ENCODE measurements around the gene MYOM1.

MYOM1 gene

GRCh38 chr18:3055186-3055728 lies 164.5 kb downstream of the MYOM1 start:
- TF ChIP-seq, protein P1, sequence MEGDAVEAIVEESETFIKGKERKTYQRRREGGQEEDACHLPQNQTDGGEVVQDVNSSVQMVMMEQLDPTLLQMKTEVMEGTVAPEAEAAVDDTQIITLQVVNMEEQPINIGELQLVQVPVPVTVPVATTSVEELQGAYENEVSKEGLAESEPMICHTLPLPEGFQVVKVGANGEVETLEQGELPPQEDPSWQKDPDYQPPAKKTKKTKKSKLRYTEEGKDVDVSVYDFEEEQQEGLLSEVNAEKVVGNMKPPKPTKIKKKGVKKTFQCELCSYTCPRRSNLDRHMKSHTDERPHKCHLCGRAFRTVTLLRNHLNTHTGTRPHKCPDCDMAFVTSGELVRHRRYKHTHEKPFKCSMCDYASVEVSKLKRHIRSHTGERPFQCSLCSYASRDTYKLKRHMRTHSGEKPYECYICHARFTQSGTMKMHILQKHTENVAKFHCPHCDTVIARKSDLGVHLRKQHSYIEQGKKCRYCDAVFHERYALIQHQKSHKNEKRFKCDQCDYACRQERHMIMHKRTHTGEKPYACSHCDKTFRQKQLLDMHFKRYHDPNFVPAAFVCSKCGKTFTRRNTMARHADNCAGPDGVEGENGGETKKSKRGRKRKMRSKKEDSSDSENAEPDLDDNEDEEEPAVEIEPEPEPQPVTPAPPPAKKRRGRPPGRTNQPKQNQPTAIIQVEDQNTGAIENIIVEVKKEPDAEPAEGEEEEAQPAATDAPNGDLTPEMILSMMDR (conservative IDR thresholded peaks at IDR 0.05; ENCODE audit: low read depth, low read length) = no peak

GRCh38 chr18:3054780-3055179 lies 165.0 kb downstream of the MYOM1 start:
- H3K9ac ChIP-seq = no peak overlapping the region
- TF ChIP-seq, protein P1 (conservative IDR thresholded peaks at IDR 0.05; ENCODE audit: low read depth, low read length) = no peak
- no peak overlapping the region for H3K4me2 ChIP-seq
- no peaks in the 10 kb centered on the region for H4K20me1 ChIP-seq (ENCODE audit: insufficient read depth)
- no peaks in the 10 kb centered on the region for H3K27me3 ChIP-seq (ENCODE audit: insufficient read depth, low read depth)
- no peak overlapping the region for H3K4me3 ChIP-seq (IDR thresholded peaks at IDR 0.05; ENCODE audit: insufficient read depth, low read depth, low read length)
- H3K27ac ChIP-seq = no peak overlapping the region
- H3K4me1 ChIP-seq (ENCODE audit: low read depth, poor library complexity, severe bottlenecking) = no peaks in the 10 kb centered on the region
- no peaks in the 10 kb centered on the region for H3K36me3 ChIP-seq (ENCODE audit: insufficient read depth)
- no peaks in the 10 kb centered on the region for H3K79me2 ChIP-seq (ENCODE audit: insufficient read depth, low read depth)
- no peak overlapping the region for H2AFZ ChIP-seq (ENCODE audit: low read depth)

More at GRCh38 chr18:3055186-3055728, 164.5 kb downstream of the MYOM1 start:
- H3K36me3 ChIP-seq (ENCODE audit: insufficient read depth) = no peaks in the 10 kb centered on the region
- H3K4me3 ChIP-seq (IDR thresholded peaks at IDR 0.05; ENCODE audit: insufficient read depth, low read depth, low read length) = no peak overlapping the region
- H3K79me2 ChIP-seq (ENCODE audit: insufficient read depth, low read depth) = no peaks in the 10 kb centered on the region
- H3K9ac ChIP-seq = no peak overlapping the region
- no peaks in the 10 kb centered on the region for H3K4me1 ChIP-seq (ENCODE audit: low read depth, poor library complexity, severe bottlenecking)
- no peak overlapping the region for H3K27ac ChIP-seq
- no peak overlapping the region for H3K4me2 ChIP-seq
- no peaks in the 10 kb centered on the region for H4K20me1 ChIP-seq (ENCODE audit: insufficient read depth)
- no peaks in the 10 kb centered on the region for H3K27me3 ChIP-seq (ENCODE audit: insufficient read depth, low read depth)
- H2AFZ ChIP-seq (ENCODE audit: low read depth) = no peak overlapping the region

- no peaks in the 10 kb centered on the region for H3K36me3 ChIP-seq (ENCODE audit: insufficient read depth)
- TF ChIP-seq, protein P1 (conservative IDR thresholded peaks at IDR 0.05; ENCODE audit: low read depth, low read length) = no peak
- H3K4me3 ChIP-seq (IDR thresholded peaks at IDR 0.05; ENCODE audit: insufficient read depth, low read depth, low read length) = no peak overlapping the region
- H3K27ac ChIP-seq = no peak overlapping the region
- H4K20me1 ChIP-seq (ENCODE audit: insufficient read depth) = no peaks in the 10 kb centered on the region
- no peak overlapping the region for H3K4me2 ChIP-seq
- no peak overlapping the region for H3K9ac ChIP-seq
- H3K27me3 ChIP-seq (ENCODE audit: insufficient read depth, low read depth) = no peaks in the 10 kb centered on the region
- no peaks in the 10 kb centered on the region for H3K79me2 ChIP-seq (ENCODE audit: insufficient read depth, low read depth)
- H2AFZ ChIP-seq (ENCODE audit: low read depth) = no peak overlapping the region
- H3K4me1 ChIP-seq (ENCODE audit: low read depth, poor library complexity, severe bottlenecking) = no peaks in the 10 kb centered on the region
Measured at GRCh38 chr18:3054214-3054613, 165.6 kb downstream of the MYOM1 start.

DNA sequence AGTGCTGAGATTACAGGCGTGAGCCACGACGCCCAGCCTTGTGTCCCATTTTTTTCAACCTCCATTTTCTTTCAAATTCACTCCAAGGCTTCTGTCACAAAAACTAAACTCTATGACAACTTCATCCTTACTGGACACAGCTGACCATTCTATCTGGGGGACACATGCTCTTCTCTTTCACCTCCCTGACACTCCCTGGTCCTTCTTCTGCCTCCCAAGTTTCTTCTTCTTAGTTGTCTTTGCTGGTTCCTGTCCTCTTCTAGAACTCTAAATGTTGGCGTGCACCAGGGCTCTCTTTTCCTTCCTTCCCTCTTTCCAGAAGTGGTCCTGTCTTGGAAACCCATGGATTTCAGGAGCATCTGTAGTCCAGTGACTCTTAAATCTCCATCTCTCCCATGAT lies 166.7 kb downstream of the MYOM1 start:
- Histone ChIP-seq H4K20me1 (ENCODE audit: insufficient read depth) (no peaks in the 10 kb centered on the region), H3K27me3 (ENCODE audit: insufficient read depth, low read depth) (no peaks in the 10 kb centered on the region), H3K4me1 (ENCODE audit: low read depth, poor library complexity, severe bottlenecking) (no peaks in the 10 kb centered on the region), H3K4me3 (IDR thresholded peaks at IDR 0.05; ENCODE audit: insufficient read depth, low read depth, low read length) (no peak overlapping the region), H3K36me3 (ENCODE audit: insufficient read depth) (no peaks in the 10 kb centered on the region), H3K79me2 (ENCODE audit: insufficient read depth, low read depth) (no peaks in the 10 kb centered on the region), H2AFZ (ENCODE audit: low read depth) (no peak overlapping the region), H3K27ac (no peak overlapping the region), H3K4me2 (no peak overlapping the region), H3K9ac (no peak overlapping the region)
- TF ChIP-seq, protein P1 (conservative IDR thresholded peaks at IDR 0.05; ENCODE audit: low read depth, low read length) = no peak

Data from KMS-11 (cell line).